HG03342 (cell line): Measurements from ENCODE around the gene B3GNT8.
"Not testable (repeated sequence)": the region's sequence is repeated elsewhere in the genome, so short reads cannot be mapped to it uniquely, and the experiment has no call there.

Experiments used
- ATAC-seq: cut with Tn5 transposase; IDR thresholded peaks from one replicate; pipeline ENCODE4 v1.9.1; 2021; ENCODE audit warnings: mild to moderate bottlenecking, moderate library complexity; ENCODE audit not compliant: unreplicated experiment

Gene B3GNT8

DNA sequence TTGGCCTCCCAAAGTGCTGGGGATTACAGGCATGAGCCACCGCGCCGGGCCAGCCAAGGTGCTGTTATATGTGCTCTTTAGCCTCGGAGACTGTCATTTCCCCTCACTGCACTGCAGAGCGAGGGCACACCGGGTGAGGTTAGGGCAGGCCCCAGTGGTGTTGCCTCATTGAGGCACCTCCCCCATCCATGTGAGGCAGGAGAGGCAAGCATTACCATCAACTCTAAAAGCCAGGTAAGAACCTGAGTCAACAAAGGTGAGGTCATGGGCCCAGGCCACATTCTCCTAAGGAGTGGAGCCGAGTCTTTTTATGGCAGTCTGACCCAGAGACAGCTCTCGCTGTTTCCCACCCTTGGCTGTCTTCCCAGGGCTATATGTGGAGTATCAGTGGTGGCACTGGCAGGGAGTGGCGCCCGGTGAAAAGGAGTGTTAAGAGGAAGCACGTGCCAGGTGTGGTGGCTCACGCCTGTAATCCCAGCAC lies 10.9 kb downstream of the B3GNT8 start:
- ATAC-seq: no peak

DNA sequence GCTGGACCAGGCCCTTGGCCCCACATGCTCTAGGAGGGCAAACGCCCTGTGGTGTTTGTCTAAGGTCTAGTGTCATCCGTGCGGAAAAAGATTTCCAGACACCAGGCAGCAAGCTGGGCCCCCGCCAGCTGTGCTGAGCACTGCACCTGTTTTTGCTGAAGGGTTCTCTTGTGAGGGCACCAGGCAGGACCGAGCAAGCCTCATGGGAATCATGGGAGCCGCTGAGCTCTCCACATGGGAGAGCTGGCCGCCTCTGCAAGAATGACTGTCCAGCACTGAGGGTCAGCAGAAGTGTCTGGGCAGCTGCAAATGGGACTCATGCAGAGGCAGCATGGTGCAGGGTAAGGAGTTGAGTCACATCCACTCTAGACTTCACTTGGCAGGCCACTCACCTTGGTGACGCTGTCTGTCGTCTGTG lies 12.0 kb downstream of the B3GNT8 start:
- ATAC-seq: no peak

DNA sequence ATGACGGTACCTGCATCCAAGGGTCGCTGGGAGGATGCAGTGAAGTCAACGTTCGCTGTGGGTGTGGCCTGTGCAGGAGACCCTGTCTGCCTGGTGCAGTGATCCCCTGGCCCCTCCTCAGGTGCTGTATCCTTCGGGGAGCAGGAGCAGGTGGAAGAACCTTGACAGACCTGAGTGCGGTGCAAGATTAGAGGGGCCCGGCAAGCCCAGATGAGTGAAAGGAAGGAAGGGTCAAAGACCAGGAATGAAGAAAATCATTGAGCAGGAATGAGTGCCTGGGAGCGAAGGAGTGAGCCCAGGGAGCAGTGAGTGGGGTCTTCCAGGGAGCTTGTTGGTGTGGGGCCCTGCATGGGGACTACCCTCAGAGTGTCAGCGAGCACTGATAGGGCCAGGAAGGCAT lies 12.7 kb downstream of the B3GNT8 start:
- ATAC-seq: no peak

DNA sequence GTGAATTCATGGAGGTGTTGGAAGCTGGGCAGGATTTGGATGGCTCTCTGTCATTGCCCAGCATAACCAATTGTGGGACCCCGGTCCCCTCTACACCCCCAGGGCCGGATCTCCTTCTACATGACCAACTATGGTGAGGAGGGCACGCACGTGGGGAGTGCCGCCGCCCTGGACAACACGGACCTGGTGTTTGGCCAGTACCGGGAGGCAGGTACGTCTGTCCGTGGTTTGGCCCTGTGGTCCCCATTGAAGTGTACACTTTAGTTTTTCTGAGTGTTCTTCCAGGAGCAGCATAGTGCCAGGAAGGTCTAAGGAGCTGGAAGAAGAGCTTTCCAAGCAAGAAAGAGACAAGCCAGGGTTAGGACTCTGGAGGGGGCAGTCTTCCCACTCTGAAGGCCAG lies 13.2 kb downstream of the B3GNT8 start:
- ATAC-seq: no peak

DNA sequence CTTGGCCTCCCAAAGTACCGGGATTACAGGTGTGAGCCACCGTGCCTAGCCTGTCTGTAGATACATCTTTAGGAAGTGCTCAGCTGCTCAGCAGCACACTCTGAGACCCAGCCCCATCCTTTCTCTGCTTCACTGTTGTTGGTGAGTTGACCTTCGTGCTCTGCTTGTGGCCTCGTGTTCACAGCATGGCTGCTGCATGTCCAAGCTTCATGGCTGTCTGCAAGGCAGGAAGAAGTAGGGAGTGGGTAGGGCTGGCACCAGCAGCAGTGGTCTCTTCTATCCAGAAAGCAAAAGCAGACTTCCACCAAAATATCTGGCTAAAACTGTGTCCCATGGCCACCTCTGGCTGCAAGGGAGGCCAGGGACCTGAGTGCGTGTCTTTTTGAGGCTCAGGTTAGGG lies 14.2 kb downstream of the B3GNT8 start:
- ATAC-seq: no peak

DNA sequence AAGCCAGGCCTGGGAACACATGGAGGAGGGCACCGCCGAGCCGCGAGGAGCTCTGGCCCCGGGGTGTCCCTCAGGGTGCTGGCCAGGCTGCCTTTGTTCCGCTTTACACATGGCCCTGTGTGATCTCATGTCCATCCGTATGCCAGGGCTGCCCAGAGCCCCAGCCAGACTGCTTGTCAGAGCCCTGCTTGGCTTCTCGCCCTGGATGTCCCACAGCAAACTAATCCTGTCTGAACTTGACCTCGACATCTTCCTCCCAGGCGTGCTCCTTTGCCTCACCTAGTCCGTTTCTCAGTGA lies 15.3 kb downstream of the B3GNT8 start:
- no peak for ATAC-seq

DNA sequence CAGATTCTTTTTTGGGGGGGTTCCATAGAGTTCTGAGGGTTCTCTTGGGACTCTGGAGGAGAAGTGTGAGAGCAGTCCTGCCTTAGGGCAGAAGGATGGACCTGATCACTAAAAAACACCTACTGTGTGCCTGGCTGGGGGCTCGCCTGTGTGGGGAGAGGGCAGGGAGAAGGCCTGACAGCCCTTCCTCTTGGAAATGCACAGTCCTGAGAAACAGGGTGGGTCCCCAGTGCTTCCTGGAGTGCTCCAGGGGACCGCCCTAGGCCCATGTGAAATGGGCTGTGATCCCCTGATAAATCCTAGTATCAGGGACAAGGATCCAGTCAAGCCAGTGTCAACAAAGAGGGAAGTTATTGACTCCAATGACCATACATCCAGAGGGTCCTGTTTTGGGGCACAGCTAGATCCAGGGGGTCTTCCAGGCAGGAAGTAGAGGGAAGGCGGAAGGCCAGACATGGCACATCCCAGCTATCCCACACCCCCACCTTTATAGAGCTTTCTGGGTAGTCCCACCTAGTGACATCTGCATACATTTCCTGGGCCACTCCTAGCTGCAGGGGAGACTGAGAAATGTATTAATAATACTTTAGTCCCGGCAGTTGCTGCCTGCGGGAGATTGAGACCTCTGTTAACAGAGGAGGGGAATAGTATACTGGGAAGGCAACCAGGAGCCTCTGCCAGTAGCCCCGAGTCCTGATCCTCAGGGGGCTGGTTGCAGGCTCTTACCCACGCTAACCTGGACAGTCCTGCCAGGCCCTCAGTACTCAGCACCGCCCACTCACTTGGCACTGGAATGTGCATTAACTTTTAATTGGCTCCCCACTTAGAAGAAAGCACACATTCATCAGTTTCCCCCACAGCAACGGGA lies 15.8 kb downstream of the B3GNT8 start:
- ATAC-seq: no peak

DNA sequence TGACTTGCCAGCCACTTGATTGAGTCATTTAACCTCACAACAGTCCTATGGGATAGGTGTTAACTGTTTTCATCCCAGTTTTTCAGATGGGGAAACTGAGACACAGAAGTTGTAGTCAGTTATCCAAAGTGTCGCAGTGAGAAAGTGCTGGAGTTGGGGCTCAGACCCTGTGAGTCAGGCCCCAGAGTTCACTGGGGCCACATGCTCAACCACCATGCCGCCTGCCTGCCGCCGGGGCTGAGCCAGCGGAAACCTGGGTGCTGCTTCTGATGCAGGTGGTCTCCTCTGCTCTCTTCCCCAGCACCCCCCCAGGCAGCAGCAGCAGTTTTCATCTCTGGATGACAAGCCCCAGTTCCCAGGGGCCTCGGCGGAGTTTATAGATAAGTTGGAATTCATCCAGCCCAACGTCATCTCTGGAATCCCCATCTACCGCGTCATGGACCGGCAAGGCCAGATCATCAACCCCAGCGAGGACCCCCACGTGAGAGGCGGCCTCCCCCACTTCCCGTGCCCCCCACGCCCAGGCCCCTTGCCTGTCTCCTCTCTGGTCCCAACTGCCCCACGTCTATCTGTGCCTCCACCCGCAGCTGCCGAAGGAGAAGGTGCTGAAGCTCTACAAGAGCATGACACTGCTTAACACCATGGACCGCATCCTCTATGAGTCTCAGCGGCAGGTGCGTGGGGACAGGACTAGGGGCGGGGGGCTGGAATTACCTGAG lies 16.7 kb downstream of the B3GNT8 start:
- no peak for ATAC-seq

DNA sequence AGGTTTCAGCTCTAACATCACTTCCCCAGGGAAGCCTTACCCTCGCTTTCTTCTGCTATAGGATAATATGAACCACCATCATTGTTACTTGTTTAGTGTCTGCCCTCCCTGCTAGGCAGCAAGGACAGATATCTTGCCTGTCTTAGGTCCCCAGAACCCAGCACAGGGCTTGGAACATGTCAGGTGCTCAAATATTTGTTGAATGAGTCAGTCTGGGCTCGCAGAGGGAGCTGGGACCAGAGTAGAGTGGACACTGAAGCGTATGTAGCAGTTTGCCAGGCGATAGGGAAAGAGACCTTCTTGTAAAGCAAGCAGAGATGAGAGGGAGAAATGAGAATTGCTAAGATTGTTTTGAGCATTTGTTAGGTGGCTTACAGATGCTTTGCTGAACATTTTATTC lies 17.9 kb downstream of the B3GNT8 start:
- ATAC-seq: no peak

DNA sequence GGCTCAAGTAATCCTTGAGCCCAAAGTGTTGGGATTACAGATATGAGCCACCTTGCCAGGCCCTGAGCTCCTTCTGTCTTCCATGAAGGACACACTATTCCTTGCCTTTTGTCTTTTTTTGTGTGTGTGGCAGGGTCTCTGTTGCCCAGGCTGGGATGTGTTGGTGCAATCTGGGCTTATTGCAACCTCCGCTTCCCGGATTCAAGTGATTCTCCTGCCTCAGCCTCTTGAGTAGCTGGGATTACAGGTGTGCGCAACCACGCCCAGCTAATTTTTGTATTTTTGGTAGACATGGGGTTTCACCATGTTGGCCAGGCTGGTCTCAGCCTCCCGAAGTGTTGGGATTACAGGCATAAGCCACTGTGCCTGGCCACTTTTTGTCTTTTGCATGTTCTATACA lies 18.3 kb downstream of the B3GNT8 start:
- ATAC-seq: not testable (repeated sequence)

DNA sequence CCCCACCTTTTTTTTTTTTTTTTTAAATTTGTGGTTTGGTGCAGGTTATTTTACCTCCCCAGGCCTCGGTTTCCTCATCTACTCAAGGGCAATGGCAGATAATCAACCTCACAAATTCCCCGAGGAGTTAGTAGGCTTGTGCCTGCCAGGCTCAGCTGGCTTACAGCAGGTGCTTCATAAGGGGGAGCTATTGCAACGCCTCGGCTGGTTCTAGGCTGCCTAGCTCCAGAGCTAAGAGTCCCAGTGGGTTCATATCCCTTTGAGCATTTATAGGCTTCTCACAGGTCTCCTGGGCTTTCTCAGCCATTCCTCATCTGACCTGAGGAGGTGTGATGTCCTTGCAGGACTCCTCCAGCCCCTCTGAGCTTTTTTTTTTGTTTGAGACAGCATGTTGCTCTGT lies 18.9 kb downstream of the B3GNT8 start:
- no peak for ATAC-seq

DNA sequence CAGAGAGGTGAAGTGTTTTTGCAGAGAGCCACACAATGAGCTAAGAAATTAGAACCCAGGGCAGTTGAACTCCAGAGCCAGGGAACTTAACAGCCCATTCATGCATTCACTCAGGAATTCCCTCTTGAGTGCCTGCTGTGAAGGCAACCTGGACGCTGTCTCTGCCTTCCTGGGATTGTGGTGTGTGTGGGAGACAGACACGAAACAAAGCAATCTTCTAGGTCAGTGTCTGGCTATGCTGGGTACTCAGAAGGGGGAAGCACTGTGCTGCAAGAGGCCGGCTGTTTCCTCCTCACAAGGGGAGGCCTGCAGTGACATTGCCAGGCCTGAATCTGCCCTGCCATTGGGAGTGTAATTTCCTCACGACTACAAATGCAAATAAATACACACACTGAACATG lies 19.9 kb downstream of the B3GNT8 start:
- ATAC-seq: no peak

DNA sequence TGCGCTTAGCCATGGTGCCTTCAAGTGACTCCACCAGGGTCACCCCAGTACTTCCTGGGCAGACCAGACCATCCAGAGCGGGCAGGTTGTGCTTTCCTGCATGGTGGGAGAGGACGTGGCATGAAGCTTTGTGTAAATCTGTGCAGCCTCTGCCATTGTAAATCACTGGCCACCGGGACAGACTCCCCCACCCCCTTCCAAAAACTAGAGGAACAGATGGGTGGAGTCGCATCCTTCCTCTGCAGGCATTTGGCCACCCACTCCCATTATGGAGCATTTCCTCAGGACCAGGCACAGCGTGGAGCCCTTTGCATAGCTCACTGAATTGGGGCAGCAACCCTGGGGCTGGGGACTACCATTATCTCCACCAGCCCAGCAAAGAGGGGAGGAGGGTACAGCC lies 21.4 kb downstream of the B3GNT8 start:
- no peak for ATAC-seq

DNA sequence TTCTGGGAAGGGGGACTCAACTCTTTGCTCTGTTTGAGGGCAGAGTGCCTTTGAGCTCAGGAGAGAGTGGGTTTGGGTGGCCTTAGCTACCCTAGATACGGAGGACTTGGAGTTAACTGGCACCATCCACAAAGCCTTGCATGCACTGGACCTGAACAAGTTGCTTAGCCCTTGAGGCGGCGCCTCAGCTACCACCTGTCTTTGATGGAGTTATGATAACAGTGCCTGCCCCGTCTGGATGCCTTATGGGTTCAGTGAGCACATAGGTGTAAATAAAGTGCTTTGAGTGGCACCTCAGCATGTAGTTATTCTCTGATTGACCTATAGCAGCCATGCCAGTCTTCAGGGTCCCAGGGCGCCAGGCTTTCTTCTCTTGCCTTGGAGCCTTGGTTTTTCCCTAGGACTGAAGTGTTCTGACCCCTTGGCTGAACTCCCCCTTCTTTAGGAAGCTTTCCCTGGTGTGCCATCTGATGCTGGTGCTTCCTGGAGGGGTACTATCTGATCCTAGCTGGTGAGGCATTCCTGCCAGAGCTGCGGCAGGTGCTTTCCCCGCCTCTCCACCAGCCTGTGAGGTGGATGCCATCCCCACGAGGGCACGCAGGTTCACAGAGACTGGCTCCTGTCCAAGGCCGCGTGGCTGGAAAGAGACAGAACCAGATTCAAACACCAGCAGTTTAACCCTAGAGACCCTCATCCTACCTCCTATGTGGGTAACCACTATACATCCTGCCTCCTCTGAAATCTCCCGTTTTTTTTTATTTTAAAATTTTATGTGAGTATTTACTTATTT lies 23.8 kb downstream of the B3GNT8 start:
- ATAC-seq: no peak

DNA sequence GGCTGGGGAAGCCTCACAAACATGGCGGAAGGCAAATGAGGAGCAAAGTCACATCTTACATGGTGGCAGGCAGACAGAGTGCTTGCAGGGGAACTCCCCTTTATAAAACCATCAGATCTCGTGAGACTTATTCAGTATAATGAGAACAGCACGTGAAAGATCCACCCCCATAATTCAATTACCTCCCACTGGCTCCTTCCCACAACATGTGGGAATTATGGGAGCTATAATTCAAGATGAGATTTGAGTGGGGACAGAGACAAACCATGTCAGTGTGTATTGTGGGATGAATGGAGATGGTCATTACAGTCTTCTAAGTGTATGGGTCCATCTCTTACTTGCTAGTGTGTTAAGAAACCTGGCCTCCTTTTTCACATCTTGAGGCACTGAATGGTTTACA lies 25.2 kb downstream of the B3GNT8 start:
- no peak for ATAC-seq

DNA sequence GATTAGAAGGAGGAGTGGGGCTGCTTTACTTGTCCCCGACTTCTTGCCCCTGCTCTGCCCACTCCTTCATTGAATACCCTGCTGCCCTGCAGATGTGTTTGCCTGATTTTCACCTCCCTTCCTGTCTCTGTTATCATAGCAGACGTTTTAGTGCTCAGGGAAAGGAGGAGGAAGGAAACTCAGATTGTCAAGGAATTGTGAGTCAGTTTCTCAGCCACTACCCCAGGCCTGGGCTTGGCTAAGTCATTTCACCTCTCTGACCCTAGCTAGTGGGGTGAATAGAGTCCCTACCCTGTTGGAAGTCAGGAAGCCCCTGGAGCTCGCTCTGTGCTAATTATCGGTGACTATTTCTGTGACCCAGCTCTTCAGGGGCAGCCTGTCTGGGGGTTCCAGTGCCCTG lies 25.7 kb downstream of the B3GNT8 start:
- no peak for ATAC-seq

DNA sequence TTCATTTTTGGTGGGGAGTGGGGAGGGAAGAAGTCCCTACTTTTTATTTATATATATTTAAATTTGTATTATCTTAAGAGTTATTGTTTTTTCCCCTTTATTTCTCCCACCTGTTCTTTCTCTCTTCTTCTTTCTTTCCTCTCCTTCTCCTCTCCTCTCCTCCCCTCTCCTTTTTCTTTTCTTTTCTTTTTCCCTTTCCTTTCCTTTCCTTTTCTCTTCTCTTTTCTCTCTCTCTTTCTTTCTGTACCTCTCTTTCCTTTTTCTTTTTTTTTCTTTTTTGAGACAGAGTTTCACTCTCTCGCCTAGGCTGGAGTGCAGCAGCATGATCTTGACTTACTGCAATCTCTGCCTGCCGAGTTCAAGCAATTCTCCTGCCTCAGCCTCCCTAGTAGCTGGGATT lies 27.6 kb downstream of the B3GNT8 start:
- no peak for ATAC-seq

DNA sequence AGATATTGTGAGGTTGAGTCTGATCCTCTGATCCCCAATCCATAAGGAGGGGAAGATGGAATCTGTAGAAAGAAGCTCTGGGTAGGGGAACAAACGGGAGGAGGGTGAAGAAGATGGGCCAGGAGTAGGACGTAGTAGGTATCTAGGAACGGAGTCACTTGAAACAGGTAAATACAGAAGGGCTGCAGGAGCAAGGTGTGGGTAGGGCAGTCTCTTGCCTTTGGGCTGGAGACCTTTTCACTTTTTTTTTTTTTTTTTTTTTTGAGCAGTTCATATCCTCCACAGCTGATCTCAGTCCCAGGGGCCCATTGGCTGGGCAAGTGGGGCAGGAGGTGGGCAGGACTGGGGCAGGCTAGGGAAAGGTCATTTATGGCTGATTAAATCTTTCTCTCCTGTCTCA lies 28.1 kb downstream of the B3GNT8 start:
- no peak for ATAC-seq

DNA sequence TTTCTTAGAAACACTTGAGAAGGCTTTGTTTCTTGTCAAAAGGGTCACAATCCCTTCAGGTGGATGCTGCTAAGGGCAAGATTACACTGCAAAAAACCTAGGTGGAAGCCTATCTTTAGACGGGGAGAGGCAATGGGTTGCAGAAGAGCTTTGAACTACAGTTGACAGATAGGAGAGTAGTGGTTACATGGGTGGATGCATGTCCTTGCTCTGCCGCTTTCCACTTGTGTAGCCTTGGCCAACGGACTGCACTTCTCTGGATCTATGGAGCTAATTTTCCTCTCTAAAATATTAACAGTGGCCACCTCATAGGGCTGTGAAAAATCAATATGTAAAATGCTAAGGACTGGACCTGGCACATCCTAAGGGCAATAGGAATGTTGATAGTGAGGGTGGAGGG lies 28.6 kb downstream of the B3GNT8 start:
- no peak for ATAC-seq

DNA sequence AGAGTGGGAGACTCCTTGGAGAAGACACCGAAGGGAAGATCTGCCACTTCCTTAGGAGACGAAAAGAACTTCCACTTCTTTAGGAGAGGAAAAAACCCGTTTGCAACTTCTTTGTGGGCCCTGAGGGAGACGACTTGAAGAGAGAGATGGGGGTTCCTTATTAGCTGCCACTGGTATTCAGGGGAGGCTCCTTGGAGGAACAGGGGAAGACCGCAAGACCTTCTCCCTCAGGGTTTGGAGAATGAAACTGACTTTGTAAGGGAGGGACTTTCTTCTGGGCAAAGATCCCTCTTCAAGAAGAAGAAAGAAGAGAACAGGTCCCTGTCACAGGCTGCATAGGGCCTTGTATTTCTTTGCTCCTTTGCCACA lies 29.1 kb downstream of the B3GNT8 start:
- no peak for ATAC-seq

DNA sequence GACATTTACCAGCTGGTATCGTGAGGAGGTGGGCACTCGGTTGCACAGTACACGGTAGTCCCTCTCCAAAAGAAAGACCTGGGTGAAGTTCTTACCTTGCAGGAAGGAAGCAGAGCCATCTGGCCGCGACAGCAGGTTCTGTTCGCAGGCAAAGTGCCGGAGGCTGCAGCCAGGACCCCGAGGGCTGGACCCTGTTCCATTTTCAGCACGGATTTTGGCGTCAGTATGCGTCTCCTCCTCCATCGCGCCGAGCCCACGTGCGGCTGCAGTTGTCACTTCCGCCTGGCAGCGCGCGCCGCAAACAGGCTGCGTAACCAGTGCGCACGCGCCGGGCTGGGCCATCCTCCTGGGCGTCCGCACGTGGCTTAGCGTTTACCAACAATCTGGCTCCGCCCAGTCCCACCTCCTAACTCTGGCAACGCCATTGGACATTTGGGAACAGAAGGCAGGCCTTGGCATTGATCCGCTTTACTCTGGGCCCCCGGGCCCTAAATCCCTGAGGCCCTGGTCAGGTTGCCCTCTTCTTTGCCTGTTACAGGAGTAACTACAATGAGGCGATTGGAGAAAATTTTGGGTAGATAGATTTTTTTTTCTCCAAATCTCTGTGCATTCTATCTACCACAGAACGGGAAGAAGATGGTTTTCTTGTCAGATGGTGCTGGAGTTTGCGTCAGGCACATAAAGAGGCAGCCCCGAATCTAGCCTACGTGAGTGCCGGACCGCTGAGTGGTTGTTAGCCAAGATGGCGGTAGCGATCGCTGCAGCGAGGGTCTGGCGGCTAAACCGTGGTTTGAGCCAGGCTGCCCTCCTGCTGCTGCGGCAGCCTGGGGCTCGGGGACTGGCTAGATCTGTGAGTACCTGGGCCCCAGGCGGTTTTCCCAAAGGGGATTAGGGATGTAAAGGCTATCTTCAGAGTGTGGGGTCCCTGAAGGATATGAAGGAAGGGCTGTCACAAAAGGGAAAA lies 29.8 kb downstream of the B3GNT8 start, which contains the start of the genes BCKDHA and EXOSC5:
Gene BCKDHA (plus strand): TSS at position 733 of the 964 bp plus-strand sequence. CDS start 10 bp downstream, at position 743.
Gene EXOSC5 (minus strand): TSS at position 274 of the 964 bp plus-strand sequence. CDS start 31 bp downstream, at position 243.
- peak; percentile 89 for ATAC-seq
